ENCODE data around the gene PCBP4.
A peak's percentile ranks its signal among the peaks of the same experiment; 100 is the strongest.

Gene PCBP4

DNA sequence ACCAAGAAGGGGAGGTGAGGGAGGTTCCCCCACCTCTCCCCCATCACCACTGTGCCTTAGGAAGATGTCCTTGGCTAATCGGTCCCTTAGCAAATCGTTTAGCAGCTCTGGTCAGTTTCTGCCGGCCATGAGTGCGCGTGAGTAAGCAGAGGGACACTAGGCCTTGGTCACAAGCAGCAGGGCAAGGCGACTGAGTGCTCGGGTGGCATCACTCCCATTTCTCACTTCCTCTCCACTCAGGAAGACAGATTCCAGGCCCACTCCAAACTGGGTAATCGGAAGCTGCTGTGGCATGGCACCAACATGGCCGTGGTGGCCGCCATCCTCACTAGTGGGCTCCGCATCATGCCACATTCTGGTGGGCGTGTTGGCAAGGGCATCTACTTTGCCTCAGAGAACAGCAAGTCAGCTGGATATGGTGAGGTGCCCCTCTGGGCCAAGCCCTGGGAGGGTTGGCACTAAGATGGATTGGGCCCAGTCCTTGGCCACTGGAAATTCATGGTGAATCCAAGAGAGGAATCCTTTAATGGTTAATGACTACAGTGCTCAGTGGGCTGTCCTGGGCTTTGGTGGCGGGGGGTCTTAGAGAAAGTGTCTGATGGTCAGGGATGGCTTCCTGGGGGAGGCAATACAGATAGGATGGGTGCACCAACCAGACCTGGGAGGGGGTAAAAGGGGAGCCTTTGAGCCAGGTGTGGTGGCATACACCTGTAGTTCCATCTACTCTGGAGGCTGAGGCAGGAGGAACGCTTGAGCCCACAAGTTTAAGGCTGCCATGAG lies 21.1 kb downstream of the PCBP4 start:
- peak in 2 of 42 donors; percentile 5 to 8 for DNase-seq
- intact Hi-C loops (cut with DNase I): no loop called here

DNA sequence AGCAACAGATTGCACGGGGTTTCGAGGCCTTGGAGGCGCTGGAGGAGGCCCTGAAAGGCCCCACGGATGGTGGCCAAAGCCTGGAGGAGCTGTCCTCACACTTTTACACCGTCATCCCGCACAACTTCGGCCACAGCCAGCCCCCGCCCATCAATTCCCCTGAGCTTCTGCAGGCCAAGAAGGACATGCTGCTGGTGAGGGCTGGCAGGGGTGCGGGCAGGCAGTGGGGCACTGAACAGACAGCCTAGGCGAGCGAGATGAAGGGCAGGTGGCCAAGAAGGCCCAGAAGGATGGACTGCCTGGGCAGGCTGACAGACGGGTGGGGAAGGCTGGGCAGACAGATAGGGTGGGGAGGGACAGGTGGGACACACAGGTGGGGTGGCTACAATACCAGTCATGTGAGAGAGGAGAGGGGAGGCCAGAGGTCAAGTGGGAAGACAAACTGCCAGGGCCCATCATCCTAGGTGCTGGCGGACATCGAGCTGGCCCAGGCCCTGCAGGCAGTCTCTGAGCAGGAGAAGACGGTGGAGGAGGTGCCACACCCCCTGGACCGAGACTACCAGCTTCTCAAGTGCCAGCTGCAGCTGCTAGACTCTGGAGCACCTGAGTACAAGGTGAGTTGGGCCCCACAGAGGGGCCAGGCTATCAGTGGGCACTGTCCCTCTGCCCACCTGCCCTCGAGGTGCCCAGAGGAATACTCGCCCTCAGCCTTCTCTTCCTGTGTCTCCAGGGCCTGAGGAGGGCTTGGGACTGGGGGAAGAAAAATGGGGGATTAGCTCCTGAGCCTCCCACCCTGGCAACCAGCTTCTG lies 22.0 kb downstream of the PCBP4 start:
- intact Hi-C loops (cut with DNase I): no loop called here
- peak in 2 of 42 donors; percentile 3 to 10 for DNase-seq

DNA sequence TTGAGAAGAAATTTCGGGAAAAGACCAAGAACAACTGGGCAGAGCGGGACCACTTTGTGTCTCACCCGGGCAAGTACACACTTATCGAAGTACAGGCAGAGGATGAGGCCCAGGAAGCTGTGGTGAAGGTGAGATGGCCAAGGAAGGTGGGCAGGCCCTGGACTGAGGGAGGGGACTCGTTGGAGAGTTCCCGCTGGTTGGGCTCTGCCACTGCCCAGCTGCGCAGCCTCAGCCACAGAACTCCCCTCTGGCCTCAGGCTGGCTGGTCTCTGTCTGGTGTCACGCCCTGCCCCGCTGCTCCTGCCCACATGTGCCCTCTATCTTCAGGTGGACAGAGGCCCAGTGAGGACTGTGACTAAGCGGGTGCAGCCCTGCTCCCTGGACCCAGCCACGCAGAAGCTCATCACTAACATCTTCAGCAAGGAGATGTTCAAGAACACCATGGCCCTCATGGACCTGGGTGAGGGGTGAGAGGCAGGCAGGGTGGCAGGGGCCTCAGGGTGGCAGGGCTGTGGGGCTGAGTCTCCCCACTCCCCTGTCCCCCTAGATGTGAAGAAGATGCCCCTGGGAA lies 22.7 kb downstream of the PCBP4 start:
- peak in 2 of 42 donors; percentile 2 to 5 for DNase-seq
- intact Hi-C loops (cut with DNase I): loop anchor here (5.0 kb wide), 2 partner anchors 53 to 208 kb away; partner anchors contain the start of genes POC1A and RPL29

GRCh38 chr3:51943451-51944391 lies 23.5 kb downstream of the PCBP4 start:
- intact Hi-C loops (cut with DNase I): loop anchor here (2.0 to 5.0 kb wide), 3 partner anchors 31 to 209 kb away; partner anchors contain the start of genes ABHD14A, ABHD14B, POC1A and RPL29
- peak in 2 of 42 donors; percentile 15 to 18 for DNase-seq

DNA sequence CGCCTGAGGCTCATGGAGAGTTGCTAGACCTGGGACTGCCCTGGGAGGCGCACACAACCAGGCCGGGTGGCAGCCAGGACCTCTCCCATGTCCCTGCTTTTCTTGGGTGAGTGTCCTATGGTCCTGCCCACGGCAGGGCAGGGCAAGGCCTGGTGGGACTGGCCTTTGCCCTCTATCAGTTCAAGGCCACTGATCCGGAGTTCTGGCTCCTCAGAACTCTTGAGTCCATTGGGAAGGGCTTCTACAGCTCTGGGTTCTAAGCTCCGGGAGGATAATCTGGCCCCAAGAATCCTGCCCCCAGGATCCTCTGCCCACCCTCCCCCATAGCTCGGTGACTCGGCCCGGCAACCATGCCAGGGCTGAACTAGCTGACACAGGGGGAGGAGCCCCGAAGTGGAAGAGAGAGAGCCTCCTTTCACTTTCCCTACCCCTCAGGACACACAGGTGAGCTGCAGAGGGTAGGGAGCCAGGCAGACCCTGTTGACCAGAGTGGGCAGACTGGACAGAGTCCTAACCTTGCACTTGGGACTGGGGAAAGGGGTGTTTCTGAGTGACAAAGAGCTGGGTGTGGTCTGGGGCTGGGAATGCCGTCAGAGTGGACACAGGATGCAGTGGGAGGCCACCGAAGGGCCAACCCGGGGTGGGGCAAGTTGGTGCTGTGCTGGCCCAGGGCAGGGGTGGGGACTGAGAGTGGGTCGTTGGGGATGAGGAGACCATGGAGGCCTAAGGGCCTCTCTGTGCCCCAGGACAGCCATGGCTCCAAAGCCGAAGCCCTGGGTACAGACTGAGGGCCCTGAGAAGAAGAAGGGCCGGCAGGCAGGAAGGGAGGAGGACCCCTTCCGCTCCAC lies 24.4 kb downstream of the PCBP4 start:
- peak in 3 of 42 donors; percentile 17 to 31 (median 26) for DNase-seq
- intact Hi-C loops (cut with DNase I): loop anchor here (2.0 to 5.0 kb wide), 3 partner anchors 32 to 209 kb away; partner anchors contain the start of genes ABHD14A, ABHD14B, POC1A and RPL29

DNA sequence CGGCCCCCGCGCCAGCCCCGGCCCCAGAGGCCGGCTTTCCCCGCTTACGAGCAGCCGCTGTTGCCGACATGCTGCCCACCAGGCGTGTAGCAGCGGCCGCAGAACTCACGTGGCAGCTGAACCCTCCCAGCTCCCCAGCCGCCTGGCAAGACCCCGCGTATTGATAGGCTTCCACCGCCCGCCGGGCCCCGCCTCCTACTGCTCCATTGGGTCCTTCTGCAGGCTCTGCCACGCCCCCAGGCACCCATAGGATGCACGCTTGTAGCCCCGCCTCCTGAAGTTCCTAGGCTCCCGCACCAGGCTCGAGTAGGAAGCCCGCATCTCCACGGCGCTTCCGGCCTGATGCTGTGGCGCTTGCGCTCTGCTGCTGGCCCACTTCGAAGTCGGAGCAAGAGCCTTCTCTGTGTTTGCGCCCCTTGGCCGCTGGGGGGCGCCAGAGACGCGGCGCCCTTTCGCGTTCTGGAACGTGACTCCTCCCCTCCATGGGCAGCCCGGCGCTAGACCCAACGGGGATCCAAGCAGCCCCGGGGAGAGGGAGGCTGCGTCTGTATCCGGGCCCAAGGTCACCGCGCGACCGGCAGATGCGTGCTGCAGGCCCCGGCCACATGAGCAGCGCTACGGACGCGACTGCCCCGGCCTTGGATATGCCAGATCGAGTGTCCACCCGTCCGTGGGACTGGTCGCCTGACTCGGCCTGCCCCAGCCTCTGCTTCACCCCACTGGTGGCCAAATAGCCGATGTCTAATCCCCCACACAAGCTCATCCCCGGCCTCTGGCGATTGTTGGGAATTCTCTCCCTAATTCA lies 25.3 kb downstream of the PCBP4 start, which contains the start of the genes PARP3 and RRP9:
TSS of gene PARP3 (plus strand) at position 566 of the 805 bp plus-strand sequence. CDS start 993 bp downstream, outside the sequence.
TSS of gene RRP9 (minus strand) at position 107 of the 805 bp plus-strand sequence. CDS start at position 70, 37 bp downstream.
- intact Hi-C loops (cut with DNase I): loop anchor here (2.0 to 5.0 kb wide), 3 partner anchors 33 to 210 kb away; partner anchors contain the start of genes ABHD14A, ABHD14B, POC1A and RPL29
- DNase-seq: peak; percentile 99 to 100 (median 100)

DNA sequence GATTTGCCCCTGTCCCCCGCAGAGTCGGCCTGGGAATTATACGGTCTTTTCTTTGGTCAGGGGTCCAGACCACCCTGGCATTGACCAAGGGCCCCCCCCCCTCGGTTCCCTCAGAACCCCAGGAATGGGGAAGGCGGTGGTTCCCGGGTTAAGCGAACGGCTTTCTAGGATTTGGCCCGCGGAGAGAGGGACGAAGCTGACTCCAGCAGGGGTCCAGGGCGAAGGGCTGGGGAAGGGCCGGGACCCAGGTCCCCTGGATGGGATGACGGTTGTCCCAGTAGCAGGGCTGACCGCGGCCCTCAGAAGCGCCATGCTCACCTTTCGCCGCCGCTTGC lies 25.8 kb downstream of the PCBP4 start:
- no peak for DNase-seq
- intact Hi-C loops (cut with DNase I): loop anchor here (5.0 kb wide), 2 partner anchors 56 to 211 kb away; partner anchors contain the start of genes POC1A and RPL29

DNA sequence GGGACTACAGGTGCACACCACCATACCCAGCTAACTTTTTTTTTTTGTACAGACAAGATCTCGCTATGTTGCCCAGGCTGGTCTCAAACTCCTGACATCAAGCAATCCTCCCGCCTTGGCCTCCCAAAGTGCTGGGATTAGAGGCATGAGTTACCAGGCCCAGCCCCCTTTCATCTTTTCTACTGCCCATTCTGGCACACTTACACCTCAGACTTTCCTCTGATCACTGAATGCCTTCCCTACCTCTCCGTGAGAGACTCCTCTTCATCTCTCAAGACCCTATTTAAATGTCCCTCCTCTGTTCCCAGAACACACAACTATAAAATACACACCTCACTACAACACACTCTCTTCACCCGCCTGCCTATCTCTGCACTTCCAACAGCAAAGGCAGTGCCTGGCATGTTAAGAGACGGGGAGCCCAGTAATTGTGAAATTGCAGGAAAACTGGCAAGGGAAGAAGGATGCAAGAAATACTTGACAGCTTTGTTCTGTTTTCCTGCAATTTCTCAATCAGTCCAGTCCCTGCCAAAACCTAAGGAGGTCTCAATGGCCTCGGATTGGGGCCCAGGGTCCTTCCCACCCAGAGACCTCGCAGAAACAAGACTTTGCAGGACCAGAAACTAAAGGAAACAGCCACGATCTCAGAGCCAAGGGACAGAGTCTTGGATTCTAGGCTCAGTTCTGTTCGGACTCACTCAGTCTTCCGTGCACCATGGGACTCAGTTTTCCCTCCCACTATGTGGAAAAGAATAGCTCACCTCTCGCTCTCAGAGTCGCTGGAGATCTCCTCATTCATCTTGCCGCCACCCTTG lies 26.4 kb downstream of the PCBP4 start:
- intact Hi-C loops (cut with DNase I): loop anchor here (5.0 kb wide), 2 partner anchors 56 to 211 kb away; partner anchors contain the start of genes POC1A and RPL29
- peak in 2 of 42 donors; percentile 11 to 27 for DNase-seq

- DNase-seq: peak in 2 of 42 donors; percentile 19
- intact Hi-C loops (cut with DNase I): no loop called here
Measured at GRCh38 chr3:51938780-51939425, 28.4 kb downstream of the PCBP4 start.

DNA sequence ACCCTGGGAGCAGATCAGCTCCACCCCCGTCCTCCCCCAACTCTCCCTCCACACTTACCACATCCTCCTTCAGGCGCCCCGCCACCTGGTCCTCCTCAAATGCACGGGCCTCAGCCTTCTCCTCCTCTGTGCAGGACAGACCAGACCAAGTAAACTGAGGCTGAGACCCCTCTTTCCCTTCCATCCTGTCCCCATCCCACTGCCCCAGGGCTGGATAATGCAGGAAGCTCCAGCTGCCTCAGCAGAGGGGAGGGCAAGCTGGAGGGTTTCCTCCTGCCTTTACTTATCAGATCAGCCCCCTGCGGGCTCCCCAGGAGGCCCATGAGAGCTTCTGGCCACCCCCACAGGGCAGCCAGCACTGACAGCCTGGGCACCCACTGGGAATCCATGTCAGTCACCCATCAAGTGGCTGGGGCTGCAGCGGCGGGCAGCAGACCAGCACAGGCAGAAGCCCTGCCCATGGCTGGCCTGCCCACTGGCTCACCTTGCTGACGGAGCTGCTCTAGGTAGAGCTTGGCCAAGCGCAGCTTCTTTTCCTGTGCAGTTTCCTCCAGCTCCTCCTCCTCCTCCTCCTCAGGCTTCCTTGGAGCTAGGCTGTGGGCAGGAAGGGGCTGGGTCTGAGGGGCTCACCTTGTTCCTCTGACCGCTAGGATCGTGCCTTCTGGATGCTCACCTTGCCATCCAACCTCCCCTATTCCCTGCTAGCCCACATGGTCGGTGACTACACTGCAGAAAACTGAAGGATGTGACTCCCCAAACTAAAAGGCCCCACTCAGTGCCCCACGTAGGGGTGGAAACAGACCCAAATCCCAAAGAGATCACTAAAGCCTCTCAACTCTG lies 29.4 kb downstream of the PCBP4 start:
- peak in 7 of 42 donors; percentile 5 to 32 (median 14) for DNase-seq
- intact Hi-C loops (cut with DNase I): no loop called here

DNA sequence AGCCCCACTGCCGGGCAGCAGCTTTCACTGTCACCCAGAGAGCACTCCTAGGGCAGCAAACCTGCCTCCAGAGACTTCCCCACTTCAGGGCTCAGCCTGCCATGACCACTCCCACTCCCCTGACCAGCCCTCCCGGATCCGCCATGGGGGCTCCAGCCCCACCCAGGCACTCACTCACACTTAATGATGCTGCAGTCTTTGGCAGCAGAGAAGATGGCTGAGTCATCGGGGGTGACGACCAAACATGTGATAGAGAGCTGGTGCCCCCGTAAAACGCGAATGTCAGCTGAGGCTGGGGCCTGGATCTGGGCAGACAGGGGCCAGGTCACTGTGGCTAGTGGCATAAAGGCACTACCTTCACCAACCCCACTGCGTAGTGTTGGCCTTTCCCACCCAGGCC lies 30.2 kb downstream of the PCBP4 start:
- DNase-seq: peak in 4 of 42 donors; percentile 8 to 32 (median 12)
- intact Hi-C loops (cut with DNase I): no loop called here

DNA sequence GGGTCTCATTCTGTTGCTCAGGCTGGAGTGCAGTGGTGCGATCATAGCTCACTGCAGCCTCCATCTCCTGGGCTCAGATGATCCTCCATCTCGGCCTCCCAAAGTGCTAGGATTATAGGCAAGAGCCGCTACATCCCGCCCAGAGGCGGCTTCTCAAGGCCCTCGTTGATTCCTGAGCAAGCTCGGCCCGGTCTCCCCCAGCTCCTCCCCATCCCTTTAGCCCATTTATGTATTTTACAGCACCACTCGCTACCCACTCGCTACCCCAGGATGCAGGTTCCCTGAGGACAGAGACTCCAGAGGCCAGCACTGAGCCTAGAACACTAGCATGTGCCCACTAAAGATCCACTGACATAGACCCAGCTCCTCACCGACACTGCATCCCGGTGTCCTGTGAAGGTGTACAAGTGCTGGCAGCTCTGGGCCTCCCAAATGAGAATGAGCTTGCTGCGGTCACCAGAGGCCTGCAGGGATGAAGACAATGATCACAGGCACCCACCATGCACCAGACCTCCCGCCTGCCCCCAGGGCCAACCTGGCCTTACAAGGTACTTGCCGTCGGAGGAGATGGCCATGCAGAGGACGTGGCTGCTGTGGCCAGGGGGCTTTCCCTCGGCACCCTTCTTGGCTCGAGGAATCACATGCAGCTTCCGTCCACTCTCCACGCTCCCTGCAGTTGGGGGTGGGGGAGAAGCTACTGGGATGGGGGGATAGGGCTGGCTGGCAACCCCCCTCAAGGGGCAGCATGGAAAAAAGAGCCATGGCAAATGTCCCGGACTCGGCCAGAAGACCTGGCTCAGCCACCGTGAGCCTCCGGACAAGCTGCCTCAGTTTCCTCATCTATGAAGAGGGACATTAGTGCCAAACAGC lies 31.1 kb downstream of the PCBP4 start:
- DNase-seq: peak in 8 of 42 donors; percentile 3 to 36 (median 10)
- intact Hi-C loops (cut with DNase I): no loop called here
